ENCODE data around the gene CLDN8.

GRCh38 chr21:30189773-30190172 is 26.1 kb downstream of the CLDN8 start:
- no peak for TF ChIP-seq POLR2A (IDR thresholded peaks at IDR 0.05)
- TF ChIP-seq CTCF (IDR thresholded peaks at IDR 0.05), result no peak
- no peak for TF ChIP-seq EP300 (IDR thresholded peaks at IDR 0.05)
